Prostate gland (tissue), 2 donors: ENCODE results near the gene GPR32.

Experiments
- CTCF ChIP-seq, 4 experiments: fragments of 200-600 bp in 2 of 4; fragments of 450-650 bp in 2 of 4; sonication (generic) in 2 of 4; IDR thresholded peaks; 1 replicate in 3 of 4; 2 replicates in 1 of 4; pipeline ENCODE4 v1.5.1; 2016 to 2019; ENCODE audit warnings: antibody characterized with exemption in 4 of 4, mild to moderate bottlenecking in 2 of 4, moderate library complexity in 2 of 4
- POLR2A ChIP-seq: fragments of 450-650 bp; IDR thresholded peaks from one replicate; pipeline ENCODE4 v1.6.1; 2016; ENCODE audit warnings: antibody characterized with exemption, mild to moderate bottlenecking

DNA sequence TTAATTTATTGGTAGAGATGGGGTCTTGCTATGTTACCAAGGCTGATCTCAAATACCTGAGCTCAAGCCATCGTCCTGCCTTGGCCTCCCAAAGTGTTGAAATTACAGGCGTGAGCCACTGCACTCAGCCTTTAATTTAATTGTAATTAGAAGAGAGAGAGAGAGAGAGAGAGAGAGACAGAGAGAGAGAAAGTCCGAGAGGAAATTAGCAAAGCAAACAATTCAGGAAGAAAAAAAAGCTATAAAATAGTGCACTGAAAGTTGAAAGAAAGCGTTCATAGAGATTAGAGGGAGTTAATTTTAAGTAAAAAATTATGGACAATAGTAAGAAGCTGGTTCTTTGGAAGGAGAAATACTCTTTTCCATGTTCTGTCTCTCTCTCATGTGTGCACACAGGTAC lies 7.0 kb downstream of the GPR32 start:
- TF ChIP-seq POLR2A (no peak), CTCF (IDR thresholded peaks at IDR 0.05) (no peak)
